GM23338 (cell line): ENCODE results near the gene PAQR9.

ENCODE experiments used
- CREB1 ChIP-seq: fragments of 250-450 bp; sonication (Bioruptor Pico); IDR thresholded peaks from 2 replicates; pipeline ENCODE4 v1.5.0; 2020; ENCODE audit warnings: low read depth, mild to moderate bottlenecking, moderate library complexity
- CTCF ChIP-seq, 2 experiments: fragments of 200-600 bp in 1 of 2; sonication (generic) in 1 of 2; conservative IDR thresholded peaks; 2 replicates each; pipeline versions ENCODE4 v1.5.1 to v1.6.1; 2016 to 2017; ENCODE audit warnings: antibody characterized with exemption in 2 of 2, low read depth in 2 of 2, mild to moderate bottlenecking in 2 of 2, moderate library complexity in 1 of 2
- EZH2 ChIP-seq: fragments of 200-600 bp; sonication (generic); IDR thresholded peaks from one replicate; pipeline ENCODE4 v1.8.0; 2017; ENCODE audit warnings: antibody characterized with exemption, mild to moderate bottlenecking, low read depth; ENCODE audit not compliant: unreplicated experiment
- EZH2phosphoT487 ChIP-seq: fragments of 200-600 bp; sonication (generic); IDR thresholded peaks from one replicate; pipeline ENCODE4 v1.8.1; 2018; ENCODE audit warnings: antibody characterized with exemption; ENCODE audit not compliant: unreplicated experiment
- POLR2AphosphoS5 ChIP-seq: IDR thresholded peaks from 2 replicates; pipeline ENCODE4 v1.6.1; 2016; ENCODE audit warnings: antibody characterized with exemption, low read depth
- TF ChIP-seq, protein P1 (sequence below): IDR thresholded peaks from one replicate; pipeline ENCODE4 v1.6.1; 2018; ENCODE audit warnings: antibody characterized with exemption; ENCODE audit not compliant: unreplicated experiment

GRCh38 chr3:142999881-143000280 lies 36.4 kb upstream of the PAQR9 start:
- TF ChIP-seq POLR2AphosphoS5 (no peak), EZH2 (no peak), EZH2phosphoT487 (no peak), CTCF (conservative IDR thresholded peaks at IDR 0.05; ENCODE audit: low read depth in 2 of 2) (no peak), CREB1 (CRISPR knock-in tag) (no peak)
- TF ChIP-seq, protein P1, sequence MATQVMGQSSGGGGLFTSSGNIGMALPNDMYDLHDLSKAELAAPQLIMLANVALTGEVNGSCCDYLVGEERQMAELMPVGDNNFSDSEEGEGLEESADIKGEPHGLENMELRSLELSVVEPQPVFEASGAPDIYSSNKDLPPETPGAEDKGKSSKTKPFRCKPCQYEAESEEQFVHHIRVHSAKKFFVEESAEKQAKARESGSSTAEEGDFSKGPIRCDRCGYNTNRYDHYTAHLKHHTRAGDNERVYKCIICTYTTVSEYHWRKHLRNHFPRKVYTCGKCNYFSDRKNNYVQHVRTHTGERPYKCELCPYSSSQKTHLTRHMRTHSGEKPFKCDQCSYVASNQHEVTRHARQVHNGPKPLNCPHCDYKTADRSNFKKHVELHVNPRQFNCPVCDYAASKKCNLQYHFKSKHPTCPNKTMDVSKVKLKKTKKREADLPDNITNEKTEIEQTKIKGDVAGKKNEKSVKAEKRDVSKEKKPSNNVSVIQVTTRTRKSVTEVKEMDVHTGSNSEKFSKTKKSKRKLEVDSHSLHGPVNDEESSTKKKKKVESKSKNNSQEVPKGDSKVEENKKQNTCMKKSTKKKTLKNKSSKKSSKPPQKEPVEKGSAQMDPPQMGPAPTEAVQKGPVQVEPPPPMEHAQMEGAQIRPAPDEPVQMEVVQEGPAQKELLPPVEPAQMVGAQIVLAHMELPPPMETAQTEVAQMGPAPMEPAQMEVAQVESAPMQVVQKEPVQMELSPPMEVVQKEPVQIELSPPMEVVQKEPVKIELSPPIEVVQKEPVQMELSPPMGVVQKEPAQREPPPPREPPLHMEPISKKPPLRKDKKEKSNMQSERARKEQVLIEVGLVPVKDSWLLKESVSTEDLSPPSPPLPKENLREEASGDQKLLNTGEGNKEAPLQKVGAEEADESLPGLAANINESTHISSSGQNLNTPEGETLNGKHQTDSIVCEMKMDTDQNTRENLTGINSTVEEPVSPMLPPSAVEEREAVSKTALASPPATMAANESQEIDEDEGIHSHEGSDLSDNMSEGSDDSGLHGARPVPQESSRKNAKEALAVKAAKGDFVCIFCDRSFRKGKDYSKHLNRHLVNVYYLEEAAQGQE, result no peak
